ENCODE data around the gene SUSD1. TPM values are rescaled to one million over a fixed set of nuclear protein-coding genes. Genes with fewer than 3 reads are reported as not detected.

Gene SUSD1
- total and polyA plus RNA-seq, 7 donors: 0.42 to 3.4 (median 1.7) TPM

GRCh38 chr9:112037281-112038016 is 137.6 kb downstream of the SUSD1 start:
- Histone ChIP-seq H3K9me3 (no peaks in the 10 kb centered on the region), H3K4me1 (no peaks in the 10 kb centered on the region), H3K4me3 (no peak overlapping the region), H3K27ac (no peak overlapping the region), H3K27me3 (ENCODE audit: insufficient read depth in 3 of 3, low read length in 2 of 3) (no peaks in the 10 kb centered on the region), H3K36me3 (ENCODE audit: insufficient read depth in 1 of 2, low read depth in 1 of 2) (no peaks in the 10 kb centered on the region)
- 80 to 89% (median 82%) methylated on average over 2 of the region's 2 CpGs for WGBS, 3 donors
- DNase-seq (no peak), ATAC-seq (no peak)
- intact Hi-C loops (cut with DNase I): no loop called here
- TF ChIP-seq, protein P1, sequence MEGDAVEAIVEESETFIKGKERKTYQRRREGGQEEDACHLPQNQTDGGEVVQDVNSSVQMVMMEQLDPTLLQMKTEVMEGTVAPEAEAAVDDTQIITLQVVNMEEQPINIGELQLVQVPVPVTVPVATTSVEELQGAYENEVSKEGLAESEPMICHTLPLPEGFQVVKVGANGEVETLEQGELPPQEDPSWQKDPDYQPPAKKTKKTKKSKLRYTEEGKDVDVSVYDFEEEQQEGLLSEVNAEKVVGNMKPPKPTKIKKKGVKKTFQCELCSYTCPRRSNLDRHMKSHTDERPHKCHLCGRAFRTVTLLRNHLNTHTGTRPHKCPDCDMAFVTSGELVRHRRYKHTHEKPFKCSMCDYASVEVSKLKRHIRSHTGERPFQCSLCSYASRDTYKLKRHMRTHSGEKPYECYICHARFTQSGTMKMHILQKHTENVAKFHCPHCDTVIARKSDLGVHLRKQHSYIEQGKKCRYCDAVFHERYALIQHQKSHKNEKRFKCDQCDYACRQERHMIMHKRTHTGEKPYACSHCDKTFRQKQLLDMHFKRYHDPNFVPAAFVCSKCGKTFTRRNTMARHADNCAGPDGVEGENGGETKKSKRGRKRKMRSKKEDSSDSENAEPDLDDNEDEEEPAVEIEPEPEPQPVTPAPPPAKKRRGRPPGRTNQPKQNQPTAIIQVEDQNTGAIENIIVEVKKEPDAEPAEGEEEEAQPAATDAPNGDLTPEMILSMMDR (IDR thresholded peaks at IDR 0.05): no peak

DNA sequence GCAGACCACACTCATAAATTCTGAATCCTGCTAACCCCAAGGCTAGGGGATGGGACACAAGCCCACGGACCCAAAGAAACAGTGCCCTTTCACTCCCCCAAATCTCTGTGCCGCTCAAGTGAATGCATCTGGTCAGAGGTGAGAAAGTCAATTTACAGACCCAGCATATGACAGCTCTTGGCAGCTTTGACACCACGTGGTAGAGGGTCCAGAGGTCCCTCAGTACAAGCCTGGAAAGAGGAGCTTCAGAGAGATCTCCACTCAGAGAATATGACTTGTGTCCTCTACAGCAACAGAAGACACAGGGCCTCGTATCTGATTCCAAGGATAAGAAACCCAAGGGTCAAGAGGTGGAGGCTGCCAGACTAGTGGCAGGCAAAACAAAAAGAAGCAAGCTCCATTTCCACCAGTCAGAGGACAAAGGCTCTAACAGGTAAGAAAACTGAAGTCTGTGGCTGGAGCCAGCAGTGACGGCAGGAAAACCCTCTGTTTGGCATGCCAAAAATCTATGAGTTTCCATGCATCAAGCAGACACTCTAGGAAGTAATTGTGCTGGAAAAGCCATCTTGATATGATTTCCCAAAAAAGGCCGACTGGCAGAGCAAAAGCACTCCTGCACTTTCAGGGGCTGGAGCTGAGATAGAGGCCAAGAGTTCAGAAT is 139.8 kb downstream of the SUSD1 start:
- Histone ChIP-seq H3K9me3 (no peaks in the 10 kb centered on the region), H3K27me3 (ENCODE audit: insufficient read depth in 3 of 3, low read length in 2 of 3) (no peaks in the 10 kb centered on the region), H3K36me3 (ENCODE audit: insufficient read depth in 1 of 2, low read depth in 1 of 2) (no peaks in the 10 kb centered on the region), H3K4me1 (no peaks in the 10 kb centered on the region), H3K27ac (no peak overlapping the region), H3K4me3 (no peak overlapping the region)
- ATAC-seq (no peak), DNase-seq (no peak)
- TF ChIP-seq, protein P1 (IDR thresholded peaks at IDR 0.05): no peak
- WGBS, 3 donors: 82 to 86% (median 85%) methylated on average over 6 of the region's 6 CpGs
- intact Hi-C loops (cut with DNase I): no loop called here

- ATAC-seq (no peak), DNase-seq (no peak)
- Histone ChIP-seq H3K4me3 (no peak overlapping the region), H3K36me3 (ENCODE audit: insufficient read depth in 1 of 2, low read depth in 1 of 2) (no peaks in the 10 kb centered on the region), H3K27ac (no peak overlapping the region), H3K9me3 (no peaks in the 10 kb centered on the region), H3K27me3 (ENCODE audit: insufficient read depth in 3 of 3, low read length in 2 of 3) (no peaks in the 10 kb centered on the region), H3K4me1 (no peaks in the 10 kb centered on the region)
- TF ChIP-seq, protein P1 (IDR thresholded peaks at IDR 0.05): no peak
- intact Hi-C loops (cut with DNase I): no loop called here
- WGBS, 3 donors: 75 to 96% (median 82%) methylated on average over 2 of the region's 2 CpGs
These were observed 140.9 kb downstream of the SUSD1 start for GRCh38 chr9:112034216-112034611.

DNA sequence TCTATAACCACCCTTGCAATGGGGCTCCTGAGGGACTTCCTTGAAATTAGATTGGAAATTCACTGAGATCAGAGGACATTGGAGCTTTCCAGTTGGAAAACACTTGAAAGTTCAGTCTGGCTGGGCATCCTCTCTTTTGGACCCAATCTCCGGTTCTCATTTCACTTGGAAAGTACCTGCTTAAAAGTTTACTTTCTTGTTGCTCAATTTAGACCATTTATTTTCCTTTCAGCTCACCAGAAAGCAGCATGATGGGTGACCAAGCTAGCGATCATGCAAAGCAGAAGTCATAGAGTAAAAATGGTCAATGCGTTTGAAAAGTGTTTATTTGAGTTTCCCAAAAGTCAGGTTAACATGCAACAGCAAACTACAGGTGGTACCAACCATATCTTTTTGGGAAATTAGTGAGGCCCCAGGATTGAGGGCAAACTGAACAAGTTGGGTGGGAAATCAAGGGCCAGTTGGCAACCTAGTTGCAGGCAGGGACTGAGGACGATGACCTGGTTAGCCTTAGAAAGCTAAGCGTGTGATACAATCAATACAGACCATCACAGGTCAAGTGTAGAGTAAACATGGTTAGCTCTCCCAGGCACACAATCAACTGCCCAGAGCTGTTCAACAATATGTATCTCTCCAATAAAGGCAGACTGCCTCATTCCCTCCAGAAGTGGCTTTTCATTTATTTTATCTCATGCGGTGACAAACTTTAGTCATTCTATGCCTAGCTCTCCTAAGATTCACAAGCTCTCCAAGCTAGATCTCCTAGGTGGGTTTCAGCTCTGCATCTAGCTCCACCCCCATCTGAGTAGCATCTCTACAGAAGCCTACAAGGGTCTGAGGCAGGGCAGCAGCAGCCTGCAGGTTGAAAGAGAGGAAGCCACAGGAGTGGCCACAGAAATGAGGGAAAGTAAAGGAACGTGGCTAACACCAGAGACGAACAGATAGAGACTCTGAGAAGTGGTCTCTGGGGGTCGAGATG is 141.6 kb downstream of the SUSD1 start:
- ATAC-seq: no peak
- WGBS, 3 donors: 86 to 91% (median 86%) methylated on average over 9 of the region's 9 CpGs
- DNase-seq: no peak
- TF ChIP-seq, protein P1 (IDR thresholded peaks at IDR 0.05): no peak
- Histone ChIP-seq H3K9me3 (no peaks in the 10 kb centered on the region), H3K27me3 (ENCODE audit: insufficient read depth in 3 of 3, low read length in 2 of 3) (no peaks in the 10 kb centered on the region), H3K36me3 (ENCODE audit: insufficient read depth in 1 of 2, low read depth in 1 of 2) (no peaks in the 10 kb centered on the region), H3K4me1 (no peaks in the 10 kb centered on the region), H3K4me3 (no peak overlapping the region), H3K27ac (no peak overlapping the region)
- intact Hi-C loops (cut with DNase I): no loop called here
